ENCODE measurements around the gene ARPC2. TPM values are rescaled to one million over a fixed set of nuclear protein-coding genes. Genes with fewer than 3 reads are reported as not detected.
A peak's percentile ranks its signal among the peaks of the same experiment; 100 is the strongest.

Gene ARPC2
- total and polyA plus RNA-seq, 10 of the 15 experiments (the other 5 are each of a cell fraction or from before 2014, with no cell fraction given), result 440 to 980 (median 709) TPM

GRCh38 chr2:218290316-218291261 lies 73.6 kb downstream of the ARPC2 start (continued):
- no peak for TF ChIP-seq RFX5 (IDR thresholded peaks at IDR 0.05; ENCODE audit: low read depth, low read length)
- TF ChIP-seq RUNX3 (IDR thresholded peaks at IDR 0.05; ENCODE audit: low read length), result peak; percentile 94
- TF ChIP-seq KDM1A (IDR thresholded peaks at IDR 0.05; ENCODE audit: borderline replicate concordance), result no peak
- TF ChIP-seq, protein P1, sequence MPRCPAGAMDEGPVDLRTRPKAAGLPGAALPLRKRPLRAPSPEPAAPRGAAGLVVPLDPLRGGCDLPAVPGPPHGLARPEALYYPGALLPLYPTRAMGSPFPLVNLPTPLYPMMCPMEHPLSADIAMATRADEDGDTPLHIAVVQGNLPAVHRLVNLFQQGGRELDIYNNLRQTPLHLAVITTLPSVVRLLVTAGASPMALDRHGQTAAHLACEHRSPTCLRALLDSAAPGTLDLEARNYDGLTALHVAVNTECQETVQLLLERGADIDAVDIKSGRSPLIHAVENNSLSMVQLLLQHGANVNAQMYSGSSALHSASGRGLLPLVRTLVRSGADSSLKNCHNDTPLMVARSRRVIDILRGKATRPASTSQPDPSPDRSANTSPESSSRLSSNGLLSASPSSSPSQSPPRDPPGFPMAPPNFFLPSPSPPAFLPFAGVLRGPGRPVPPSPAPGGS (IDR thresholded peaks at IDR 0.05; ENCODE audit: borderline replicate concordance, insufficient read depth, low read depth, low read length, poor library complexity, severe bottlenecking), result peak; percentile 26
- TF ChIP-seq CBFB (IDR thresholded peaks at IDR 0.05; ENCODE audit: low read depth), result peak; percentile 74; the same call in 1 of the 2 replicates
- TF ChIP-seq SREBF2 (IDR thresholded peaks at IDR 0.05; ENCODE audit: low read length), result no peak
- TF ChIP-seq, protein P2, sequence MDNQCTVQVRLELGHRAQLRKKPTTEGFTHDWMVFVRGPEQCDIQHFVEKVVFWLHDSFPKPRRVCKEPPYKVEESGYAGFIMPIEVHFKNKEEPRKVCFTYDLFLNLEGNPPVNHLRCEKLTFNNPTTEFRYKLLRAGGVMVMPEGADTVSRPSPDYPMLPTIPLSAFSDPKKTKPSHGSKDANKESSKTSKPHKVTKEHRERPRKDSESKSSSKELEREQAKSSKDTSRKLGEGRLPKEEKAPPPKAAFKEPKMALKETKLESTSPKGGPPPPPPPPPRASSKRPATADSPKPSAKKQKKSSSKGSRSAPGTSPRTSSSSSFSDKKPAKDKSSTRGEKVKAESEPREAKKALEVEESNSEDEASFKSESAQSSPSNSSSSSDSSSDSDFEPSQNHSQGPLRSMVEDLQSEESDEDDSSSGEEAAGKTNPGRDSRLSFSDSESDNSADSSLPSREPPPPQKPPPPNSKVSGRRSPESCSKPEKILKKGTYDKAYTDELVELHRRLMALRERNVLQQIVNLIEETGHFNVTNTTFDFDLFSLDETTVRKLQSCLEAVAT (IDR thresholded peaks at IDR 0.05), result peak; percentile 76
- peak; percentile 88; the same call in 1 of the 2 replicates for TF ChIP-seq TCF12 (IDR thresholded peaks at IDR 0.05; ENCODE audit: low read depth, low read length)
- peak; percentile 70 for TF ChIP-seq CREM (IDR thresholded peaks at IDR 0.05; ENCODE audit: low read depth)
- TF ChIP-seq TBL1XR1 (IDR thresholded peaks at IDR 0.05; ENCODE audit: low read depth, low read length), result 0 out of 2 replicates have a peak, but pooled peaks have one; percentile 29
- TF ChIP-seq ZBED1 (IDR thresholded peaks at IDR 0.05; ENCODE audit: borderline replicate concordance), result no peak
- peak; percentile 81 for TF ChIP-seq SPI1 (IDR thresholded peaks at IDR 0.05; ENCODE audit: borderline replicate concordance, insufficient read depth, low read depth, low read length)
- TF ChIP-seq MTA2 (IDR thresholded peaks at IDR 0.05; ENCODE audit: low read depth), result 0 out of 2 replicates have a peak, but pooled peaks have one; percentile 26
- TF ChIP-seq CREB1 (IDR thresholded peaks at IDR 0.05; ENCODE audit: low read depth), result peak; percentile 55; the same call in 1 of the 2 replicates
- TF ChIP-seq, protein P3, sequence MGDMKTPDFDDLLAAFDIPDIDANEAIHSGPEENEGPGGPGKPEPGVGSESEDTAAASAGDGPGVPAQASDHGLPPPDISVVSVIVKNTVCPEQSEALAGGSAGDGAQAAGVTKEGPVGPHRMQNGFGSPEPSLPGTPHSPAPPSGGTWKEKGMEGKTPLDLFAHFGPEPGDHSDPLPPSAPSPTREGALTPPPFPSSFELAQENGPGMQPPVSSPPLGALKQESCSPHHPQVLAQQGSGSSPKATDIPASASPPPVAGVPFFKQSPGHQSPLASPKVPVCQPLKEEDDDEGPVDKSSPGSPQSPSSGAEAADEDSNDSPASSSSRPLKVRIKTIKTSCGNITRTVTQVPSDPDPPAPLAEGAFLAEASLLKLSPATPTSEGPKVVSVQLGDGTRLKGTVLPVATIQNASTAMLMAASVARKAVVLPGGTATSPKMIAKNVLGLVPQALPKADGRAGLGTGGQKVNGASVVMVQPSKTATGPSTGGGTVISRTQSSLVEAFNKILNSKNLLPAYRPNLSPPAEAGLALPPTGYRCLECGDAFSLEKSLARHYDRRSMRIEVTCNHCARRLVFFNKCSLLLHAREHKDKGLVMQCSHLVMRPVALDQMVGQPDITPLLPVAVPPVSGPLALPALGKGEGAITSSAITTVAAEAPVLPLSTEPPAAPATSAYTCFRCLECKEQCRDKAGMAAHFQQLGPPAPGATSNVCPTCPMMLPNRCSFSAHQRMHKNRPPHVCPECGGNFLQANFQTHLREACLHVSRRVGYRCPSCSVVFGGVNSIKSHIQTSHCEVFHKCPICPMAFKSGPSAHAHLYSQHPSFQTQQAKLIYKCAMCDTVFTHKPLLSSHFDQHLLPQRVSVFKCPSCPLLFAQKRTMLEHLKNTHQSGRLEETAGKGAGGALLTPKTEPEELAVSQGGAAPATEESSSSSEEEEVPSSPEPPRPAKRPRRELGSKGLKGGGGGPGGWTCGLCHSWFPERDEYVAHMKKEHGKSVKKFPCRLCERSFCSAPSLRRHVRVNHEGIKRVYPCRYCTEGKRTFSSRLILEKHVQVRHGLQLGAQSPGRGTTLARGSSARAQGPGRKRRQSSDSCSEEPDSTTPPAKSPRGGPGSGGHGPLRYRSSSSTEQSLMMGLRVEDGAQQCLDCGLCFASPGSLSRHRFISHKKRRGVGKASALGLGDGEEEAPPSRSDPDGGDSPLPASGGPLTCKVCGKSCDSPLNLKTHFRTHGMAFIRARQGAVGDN (IDR thresholded peaks at IDR 0.05), result peak; percentile 68
- peak; percentile 71 for TF ChIP-seq MXI1 (IDR thresholded peaks at IDR 0.05; ENCODE audit: low read depth, low read length)
- TF ChIP-seq STAT3 (IDR thresholded peaks at IDR 0.05; ENCODE audit: low read depth, low read length), result 0 out of 2 replicates have a peak, but pooled peaks have one; percentile 48
- TF ChIP-seq MEF2B (IDR thresholded peaks at IDR 0.05; ENCODE audit: partially characterized antibody, poor library complexity, severe bottlenecking), result peak; percentile 98
- peak; percentile 45 to 46; a peak in 2 of 4 replicates for TF ChIP-seq BHLHE40 (IDR thresholded peaks at IDR 0.05; ENCODE audit: borderline replicate concordance in 1 of 2, low read depth in 2 of 2, low read length in 1 of 2)
- no peak for TF ChIP-seq CHD1 (IDR thresholded peaks at IDR 0.05; ENCODE audit: low read depth, low read length)
- peak; percentile 31 to 52; a peak in 2 of 4 replicates for TF ChIP-seq EP300 (IDR thresholded peaks at IDR 0.05; ENCODE audit: borderline replicate concordance in 1 of 2, control insufficient read depth in 1 of 2, low read depth in 2 of 2, low read length in 2 of 2)
- 0 out of 2 replicates have a peak, but pooled peaks have one; percentile 29 for TF ChIP-seq DPF2 (IDR thresholded peaks at IDR 0.05)
- TF ChIP-seq EED (IDR thresholded peaks at IDR 0.05; ENCODE audit: low read depth), result peak; percentile 65

All from GM12878 (cell line).